Activated naive CD4-positive, alpha-beta T cell treated with anti-CD3 and anti-CD28 coated beads, Interleukin-2, amount 50 U/mL, for 24 hours (primary cell): ENCODE data around the gene KCNH3.

Experiments
- H3K27ac Mint-ChIP-seq: one replicate; pipeline ENCODE4 v1.8.0; 2021; ENCODE audit warnings: mild to moderate bottlenecking, mixed read lengths
- H3K27me3 Mint-ChIP-seq: one replicate; pipeline ENCODE4 v1.8.0; 2021; ENCODE audit warnings: mixed read lengths
- H3K36me3 Mint-ChIP-seq: one replicate; pipeline ENCODE4 v1.8.0; 2021; ENCODE audit warnings: mixed read lengths
- H3K4me1 Mint-ChIP-seq: one replicate; pipeline ENCODE4 v1.8.0; 2021; ENCODE audit warnings: mixed read lengths
- H3K4me3 Mint-ChIP-seq: one replicate; pipeline ENCODE4 v1.8.0; 2021; ENCODE audit warnings: mild to moderate bottlenecking, mixed read lengths
- H3K9me3 Mint-ChIP-seq: one replicate; pipeline ENCODE4 v1.8.0; 2021; ENCODE audit warnings: mixed read lengths

The KCNH3 gene

DNA sequence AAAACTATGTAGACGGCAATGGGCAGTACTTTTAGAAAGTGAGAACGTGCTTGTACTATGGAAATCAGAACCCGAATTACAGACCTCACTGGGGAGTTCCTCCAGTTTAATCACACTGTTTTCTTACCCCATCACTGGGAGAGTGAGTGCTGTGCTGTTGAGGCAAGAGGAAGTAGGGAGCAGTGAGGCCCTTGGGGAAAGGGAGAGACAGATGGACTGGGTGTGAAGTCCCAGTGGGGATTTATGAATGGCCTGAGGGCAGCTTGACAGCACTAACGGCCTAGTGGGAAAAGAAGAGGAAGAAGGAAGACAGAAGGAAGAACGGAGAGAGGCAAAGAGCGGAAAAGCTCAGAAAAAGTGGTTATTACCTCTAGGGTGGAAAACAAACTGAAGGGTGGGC, 23.4 kb downstream of the KCNH3 start:
- H3K4me1 Mint-ChIP-seq: peaks cover 42% of the 10 kb centered on the region
- H3K36me3 Mint-ChIP-seq: peaks cover 13% of the 10 kb centered on the region

DNA sequence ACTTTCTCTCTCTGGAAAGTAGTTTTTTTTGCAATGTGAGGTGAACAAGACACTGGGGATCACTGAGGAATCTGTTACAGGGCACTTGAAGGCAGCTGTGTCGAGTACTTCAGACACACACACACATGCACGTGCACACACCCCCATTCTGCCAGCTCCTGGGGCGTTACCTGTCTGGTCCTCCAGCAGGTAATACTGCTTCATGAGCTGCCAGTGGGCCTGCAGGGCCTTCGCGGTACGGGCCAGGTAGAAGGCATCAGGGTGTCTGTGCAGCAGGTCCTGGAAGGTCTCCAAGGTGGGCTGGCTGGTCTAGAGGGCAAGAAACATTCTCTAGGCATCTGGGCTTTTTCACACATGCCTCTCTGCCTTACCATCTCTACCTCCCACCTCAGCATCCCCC, 24.0 kb downstream of the KCNH3 start:
- Mint-ChIP-seq H3K27ac (no peak overlapping the region), H3K36me3 (peaks cover 13% of the 10 kb centered on the region)

More for the DNA sequence above, 23.4 kb downstream of the KCNH3 start:
- Mint-ChIP-seq H3K9me3 (no peaks in the 10 kb centered on the region), H3K27me3 (no peaks in the 10 kb centered on the region), H3K27ac (no peak overlapping the region), H3K4me3 (no peak overlapping the region)

GRCh38 chr12:49563951-49564685, 25.3 kb downstream of the KCNH3 start:
- H3K36me3 Mint-ChIP-seq: peaks cover 13% of the 10 kb centered on the region
- H3K9me3 Mint-ChIP-seq: no peaks in the 10 kb centered on the region
- no peaks in the 10 kb centered on the region for H3K27me3 Mint-ChIP-seq
- no peak overlapping the region for H3K4me3 Mint-ChIP-seq
- peaks cover 55% of the 10 kb centered on the region for H3K4me1 Mint-ChIP-seq
- peak overlapping the region; percentile 23 for H3K27ac Mint-ChIP-seq

More for the DNA sequence above, 24.0 kb downstream of the KCNH3 start:
- Mint-ChIP-seq H3K9me3 (no peaks in the 10 kb centered on the region), H3K4me1 (peaks cover 46% of the 10 kb centered on the region), H3K27me3 (no peaks in the 10 kb centered on the region), H3K4me3 (no peak overlapping the region)

DNA sequence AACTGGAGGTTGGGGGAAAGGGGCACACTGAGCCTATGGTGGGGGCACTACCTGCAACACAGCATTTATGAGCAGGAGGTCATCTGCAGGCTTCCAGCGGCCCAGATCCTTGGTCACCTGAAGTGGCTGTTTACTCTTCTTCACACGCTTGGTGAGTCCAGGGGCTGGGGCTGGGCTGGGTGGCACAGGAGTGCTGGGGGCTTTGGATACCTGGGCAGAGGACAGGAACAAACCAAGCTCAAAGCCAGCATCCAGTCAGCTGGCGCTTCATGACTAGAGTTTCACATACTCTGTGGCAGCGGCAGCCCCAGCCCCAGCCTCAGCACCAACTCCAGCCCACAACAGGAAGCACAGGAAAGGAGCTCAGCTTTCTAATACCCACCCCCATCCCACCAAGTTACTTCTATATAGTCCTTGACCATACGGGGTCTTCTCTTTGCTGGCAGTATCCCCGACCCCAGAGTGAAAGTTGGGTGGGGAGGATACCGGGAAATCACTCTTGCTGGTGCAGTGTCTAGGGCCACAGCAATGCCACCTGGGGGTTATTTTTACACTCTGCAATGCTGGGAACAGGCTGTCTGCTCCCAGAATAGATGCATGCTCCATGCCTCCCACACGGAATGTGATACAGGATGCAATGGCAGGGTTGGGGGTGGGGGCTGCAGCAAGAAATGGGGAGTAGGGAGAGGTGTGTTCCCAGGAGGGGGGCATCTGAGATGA, 26.0 kb downstream of the KCNH3 start:
- Mint-ChIP-seq H3K4me1 (peaks cover 55% of the 10 kb centered on the region), H3K36me3 (peaks cover 12% of the 10 kb centered on the region), H3K4me3 (peak overlapping the region; percentile 42), H3K27ac (peak overlapping the region; percentile 46), H3K9me3 (no peaks in the 10 kb centered on the region), H3K27me3 (no peaks in the 10 kb centered on the region)

DNA sequence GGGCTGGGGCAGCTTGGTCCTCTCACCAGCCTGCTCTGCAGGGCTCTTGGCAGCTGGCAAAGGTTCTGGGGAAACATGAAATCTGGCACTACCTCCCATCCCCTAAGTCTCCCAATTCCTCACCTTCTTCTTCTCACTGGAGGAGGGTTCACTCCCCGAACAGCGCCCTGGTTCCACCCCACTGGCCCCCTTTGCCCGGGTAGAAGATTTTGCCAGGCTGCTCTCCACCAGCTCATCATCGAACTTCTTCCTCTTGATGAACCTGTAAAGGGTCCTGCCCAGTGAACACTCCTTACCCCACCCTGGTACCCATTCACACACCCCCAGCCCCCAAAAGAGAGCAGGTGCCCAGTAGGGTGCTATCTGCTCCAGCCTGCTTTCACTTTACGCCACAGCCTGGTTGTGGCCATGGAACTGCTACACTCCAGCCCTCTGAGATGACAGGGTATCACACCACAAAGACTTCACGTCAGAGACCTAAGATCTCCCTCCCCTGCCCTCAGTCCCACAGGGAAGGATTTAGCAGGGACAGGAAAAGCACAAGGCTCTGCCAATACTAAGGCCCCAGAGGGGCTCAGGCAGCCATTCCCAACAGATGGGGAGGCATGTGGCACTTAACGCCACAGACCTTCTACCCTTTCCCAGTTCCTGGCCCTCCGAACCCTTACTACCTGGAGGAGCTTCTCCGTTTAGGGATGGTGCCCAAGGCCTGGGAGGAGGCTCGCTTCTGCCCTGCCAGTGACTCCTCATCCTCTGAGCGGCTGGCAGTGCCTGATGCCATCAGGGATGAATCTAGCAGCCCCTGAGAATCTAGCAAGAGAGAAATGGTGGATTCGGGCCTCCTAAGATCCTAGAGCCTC, 26.8 kb downstream of the KCNH3 start:
- Mint-ChIP-seq H3K27me3 (no peaks in the 10 kb centered on the region), H3K4me1 (peaks cover 55% of the 10 kb centered on the region), H3K36me3 (peaks cover 10% of the 10 kb centered on the region), H3K9me3 (no peaks in the 10 kb centered on the region), H3K4me3 (peak overlapping the region; percentile 44), H3K27ac (peak overlapping the region; percentile 90)

GRCh38 chr12:49566361-49566760, 27.5 kb downstream of the KCNH3 start:
- Mint-ChIP-seq H3K36me3 (peaks cover 7% of the 10 kb centered on the region), H3K4me1 (peaks cover 58% of the 10 kb centered on the region), H3K4me3 (peak overlapping the region; percentile 11), H3K27ac (no peak overlapping the region), H3K27me3 (no peaks in the 10 kb centered on the region), H3K9me3 (no peaks in the 10 kb centered on the region)

GRCh38 chr12:49567302-49567610, 28.4 kb downstream of the KCNH3 start:
- Mint-ChIP-seq H3K4me3 (peak overlapping the region; percentile 99), H3K9me3 (no peaks in the 10 kb centered on the region), H3K4me1 (peaks cover 65% of the 10 kb centered on the region)

DNA sequence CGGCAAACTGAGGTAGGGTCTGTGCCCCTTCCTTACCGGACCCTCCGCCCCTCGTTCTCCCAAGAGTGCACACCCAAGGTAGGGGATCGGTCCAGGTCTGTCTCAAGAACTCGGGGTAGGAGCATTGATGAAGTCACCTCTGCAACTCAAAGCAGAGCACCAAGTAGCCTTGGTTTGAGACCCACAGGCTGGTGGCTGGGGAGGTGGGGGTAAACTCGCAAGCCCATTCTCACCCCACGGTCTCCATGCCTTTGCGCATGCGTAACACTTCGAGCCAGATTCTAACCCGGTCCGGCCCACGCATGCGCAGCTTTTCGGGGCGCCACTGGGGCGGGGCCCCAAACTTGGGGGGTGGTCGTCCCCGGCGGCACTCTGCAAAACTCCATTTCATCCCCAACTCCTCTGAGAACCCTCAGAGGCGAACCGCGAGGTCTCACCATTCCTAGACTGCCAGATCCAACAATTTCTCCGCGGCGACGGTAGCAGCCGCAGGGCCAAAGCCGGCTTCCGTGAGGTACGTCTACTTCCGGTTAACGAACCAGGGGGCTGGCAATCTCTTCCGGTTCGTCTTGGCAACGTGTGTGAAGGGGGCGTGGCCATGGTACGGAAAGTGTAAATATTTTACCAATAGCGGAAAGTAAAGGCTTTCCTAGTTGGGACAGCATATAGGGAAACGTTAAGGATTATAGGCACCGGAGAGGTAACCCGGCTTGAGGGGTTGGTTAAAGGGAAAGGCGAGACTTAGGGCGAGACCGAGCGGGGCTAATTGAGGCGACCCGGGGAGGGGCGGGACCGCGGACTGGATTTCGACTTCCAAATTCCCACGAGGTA, 29.0 kb downstream of the KCNH3 start, which contains the start of gene MCRS1:
Gene MCRS1 (minus strand): TSS at position 532 of the 831 bp plus-strand sequence. CDS start 1,411 bp downstream, outside the sequence.
- H3K4me3 Mint-ChIP-seq: peak within 1 kb of the TSS; percentile 99
- peaks cover 65% of the 10 kb centered on the region for H3K4me1 Mint-ChIP-seq
- H3K27ac Mint-ChIP-seq: peak within 1 kb of the TSS; percentile 99
- no peaks in the 10 kb centered on the region for H3K27me3 Mint-ChIP-seq
- H3K9me3 Mint-ChIP-seq: no peaks in the 10 kb centered on the region
- H3K36me3 Mint-ChIP-seq: peaks cover 4% of the 10 kb centered on the region

More at GRCh38 chr12:49567302-49567610, 28.4 kb downstream of the KCNH3 start:
- Mint-ChIP-seq H3K27ac (peak overlapping the region; percentile 99), H3K36me3 (peaks cover 5% of the 10 kb centered on the region), H3K27me3 (no peaks in the 10 kb centered on the region)

DNA sequence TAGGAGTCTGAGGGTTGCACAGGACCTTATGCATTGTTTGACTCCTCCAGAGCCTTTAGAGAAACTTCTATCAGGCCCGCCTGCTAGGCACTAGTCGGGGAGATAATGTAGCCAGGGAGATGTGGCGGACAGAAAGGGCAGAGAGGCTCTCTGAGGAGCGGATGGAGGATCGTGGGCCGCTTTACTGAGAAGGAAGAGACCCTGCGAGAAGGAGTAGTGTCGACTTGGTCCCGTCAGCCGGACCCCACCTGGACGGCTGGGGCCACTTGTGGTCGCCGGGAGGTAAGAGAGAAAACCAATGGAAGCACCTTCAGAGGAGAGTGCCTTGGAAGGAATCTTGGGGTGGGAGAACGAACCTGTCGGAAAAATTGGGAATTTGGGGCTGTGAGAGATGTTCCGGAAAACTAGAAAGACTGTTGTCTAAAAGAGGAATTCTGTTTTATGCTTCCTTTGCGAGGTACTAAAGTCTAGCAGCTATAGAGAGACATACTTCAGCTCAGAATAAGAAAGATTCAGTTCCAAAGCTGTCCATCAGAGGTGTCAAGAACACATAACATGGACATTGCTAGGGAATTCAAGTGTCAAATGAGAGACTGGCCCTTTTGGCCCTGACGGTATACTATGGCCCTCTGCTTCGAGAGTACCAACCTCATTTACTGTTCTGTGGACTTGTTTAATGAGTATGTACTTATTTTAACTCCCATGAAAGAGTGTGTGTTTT, 29.8 kb downstream of the KCNH3 start:
- H3K4me1 Mint-ChIP-seq: peaks cover 65% of the 10 kb centered on the region
- H3K27ac Mint-ChIP-seq: peak overlapping the region; percentile 99

GRCh38 chr12:49577589-49578315, 38.9 kb downstream of the KCNH3 start:
- Mint-ChIP-seq H3K4me1 (peaks cover 11% of the 10 kb centered on the region), H3K27me3 (no peaks in the 10 kb centered on the region), H3K9me3 (no peaks in the 10 kb centered on the region), H3K27ac (no peak overlapping the region), H3K4me3 (no peak overlapping the region), H3K36me3 (no peaks in the 10 kb centered on the region)

More for the DNA sequence above, 29.8 kb downstream of the KCNH3 start:
- Mint-ChIP-seq H3K36me3 (peaks cover 4% of the 10 kb centered on the region), H3K9me3 (no peaks in the 10 kb centered on the region), H3K27me3 (no peaks in the 10 kb centered on the region), H3K4me3 (peak overlapping the region; percentile 99)

DNA sequence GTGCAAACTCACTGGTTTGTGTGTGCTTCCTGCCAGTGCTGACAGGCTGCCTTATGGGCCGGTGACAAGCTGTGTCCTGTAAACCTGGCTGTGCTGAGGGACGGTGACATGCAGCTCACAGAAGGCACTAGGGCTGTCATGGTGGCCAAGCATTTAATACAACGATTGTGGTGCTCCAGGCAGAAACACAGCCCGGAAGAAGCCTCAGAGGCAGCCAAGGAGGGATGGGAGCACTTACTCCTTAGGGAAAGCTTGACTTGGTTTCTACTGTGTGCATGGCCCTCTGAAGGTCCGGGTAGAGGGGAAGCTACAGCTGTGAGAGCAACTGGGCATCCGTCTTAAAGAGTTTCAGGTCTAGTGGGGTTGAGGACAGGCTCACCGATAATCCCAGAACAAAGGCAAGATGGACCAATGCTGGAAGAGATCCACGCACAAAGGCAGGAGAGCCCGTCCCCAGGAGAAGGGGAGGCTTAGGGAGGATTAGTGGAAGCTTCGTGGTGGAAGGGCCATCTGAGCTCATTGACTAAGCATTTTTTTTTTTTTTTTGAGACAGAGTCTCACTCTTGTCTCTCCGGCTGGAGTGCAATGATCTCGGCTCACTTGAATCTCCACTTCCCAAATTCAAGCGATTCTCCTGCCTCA, 39.8 kb downstream of the KCNH3 start:
- no peaks in the 10 kb centered on the region for H3K27me3 Mint-ChIP-seq
- H3K4me1 Mint-ChIP-seq: peaks cover 11% of the 10 kb centered on the region
- H3K27ac Mint-ChIP-seq: no peak overlapping the region
- H3K4me3 Mint-ChIP-seq: no peak overlapping the region
- H3K9me3 Mint-ChIP-seq: no peaks in the 10 kb centered on the region
- no peaks in the 10 kb centered on the region for H3K36me3 Mint-ChIP-seq

- H3K27ac Mint-ChIP-seq: no peak overlapping the region
- H3K4me1 Mint-ChIP-seq: peaks cover 11% of the 10 kb centered on the region
- no peaks in the 10 kb centered on the region for H3K27me3 Mint-ChIP-seq
- no peaks in the 10 kb centered on the region for H3K36me3 Mint-ChIP-seq
- no peaks in the 10 kb centered on the region for H3K9me3 Mint-ChIP-seq
- no peak overlapping the region for H3K4me3 Mint-ChIP-seq
These were observed 42.0 kb downstream of the KCNH3 start for GRCh38 chr12:49580572-49581535.
